Body of pancreas (tissue), 4 donors: Measurements from ENCODE around the gene CES5A.

ENCODE experiments used
- POLR2A ChIP-seq, 3 donors: fragments of 450-650 bp; IDR thresholded peaks; one replicate each; pipeline ENCODE4 v1.6.1; 2016; ENCODE audit warnings: antibody characterized with exemption in 3 of 3, mild to moderate bottlenecking in 2 of 3
- TF ChIP-seq, protein P1 (sequence below), 7 experiments: fragments of 450-650 bp in 4 of 7; fragments of 200-600 bp in 3 of 7; sonication (generic) in 3 of 7; IDR thresholded peaks; one replicate each; pipeline ENCODE4 v1.5.1; 2016 to 2019; ENCODE audit warnings: antibody characterized with exemption in 7 of 7

GRCh38 chr16:55901566-55902217 lies 26.5 kb upstream of the CES5A start:
- TF ChIP-seq, protein P1, sequence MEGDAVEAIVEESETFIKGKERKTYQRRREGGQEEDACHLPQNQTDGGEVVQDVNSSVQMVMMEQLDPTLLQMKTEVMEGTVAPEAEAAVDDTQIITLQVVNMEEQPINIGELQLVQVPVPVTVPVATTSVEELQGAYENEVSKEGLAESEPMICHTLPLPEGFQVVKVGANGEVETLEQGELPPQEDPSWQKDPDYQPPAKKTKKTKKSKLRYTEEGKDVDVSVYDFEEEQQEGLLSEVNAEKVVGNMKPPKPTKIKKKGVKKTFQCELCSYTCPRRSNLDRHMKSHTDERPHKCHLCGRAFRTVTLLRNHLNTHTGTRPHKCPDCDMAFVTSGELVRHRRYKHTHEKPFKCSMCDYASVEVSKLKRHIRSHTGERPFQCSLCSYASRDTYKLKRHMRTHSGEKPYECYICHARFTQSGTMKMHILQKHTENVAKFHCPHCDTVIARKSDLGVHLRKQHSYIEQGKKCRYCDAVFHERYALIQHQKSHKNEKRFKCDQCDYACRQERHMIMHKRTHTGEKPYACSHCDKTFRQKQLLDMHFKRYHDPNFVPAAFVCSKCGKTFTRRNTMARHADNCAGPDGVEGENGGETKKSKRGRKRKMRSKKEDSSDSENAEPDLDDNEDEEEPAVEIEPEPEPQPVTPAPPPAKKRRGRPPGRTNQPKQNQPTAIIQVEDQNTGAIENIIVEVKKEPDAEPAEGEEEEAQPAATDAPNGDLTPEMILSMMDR (IDR thresholded peaks at IDR 0.05) = no peak
- no peak for TF ChIP-seq POLR2A (IDR thresholded peaks at IDR 0.05)
